Sigmoid colon (tissue), 4 donors: ENCODE measurements around the gene RPA1.

Experiments used
- POLR2A ChIP-seq, 2 donors: fragments of 450-650 bp; IDR thresholded peaks; one replicate each; pipeline ENCODE4 v1.6.1; 2016; ENCODE audit warnings: antibody characterized with exemption in 2 of 2, mild to moderate bottlenecking in 2 of 2, moderate library complexity in 2 of 2
- POLR2AphosphoS5 ChIP-seq, 4 donors: sonication (generic); formaldehyde crosslinking; IDR thresholded peaks; one replicate each; pipeline ENCODE4 v1.6.1; 2017; ENCODE audit warnings: antibody characterized with exemption in 4 of 4
- TF ChIP-seq, protein P1 (sequence below), 4 experiments: fragments of 450-650 bp in 3 of 4; fragments of 200-600 bp in 1 of 4; IDR thresholded peaks; one replicate each; pipeline ENCODE4 v1.5.1; 2016 to 2019; ENCODE audit warnings: antibody characterized with exemption in 4 of 4, mild to moderate bottlenecking in 3 of 4, moderate library complexity in 2 of 4

DNA sequence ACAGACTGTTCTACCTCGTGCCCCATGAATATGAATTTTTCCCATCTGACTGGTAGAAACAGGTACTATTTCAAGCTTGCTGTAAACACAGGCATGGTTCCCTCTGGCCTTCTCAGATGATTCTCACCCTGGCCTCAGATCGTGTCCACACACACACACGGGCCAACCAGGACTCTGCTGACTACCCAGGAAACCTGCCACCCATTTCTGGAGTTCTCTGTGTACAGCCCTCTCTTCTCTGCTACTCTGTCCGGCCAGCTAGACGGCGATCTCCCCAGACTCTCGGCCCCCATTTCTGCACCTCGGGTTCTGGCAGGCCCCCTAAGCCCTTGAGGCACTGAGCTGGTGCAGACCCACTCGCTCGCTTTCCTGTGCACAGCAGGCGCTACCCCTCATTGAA lies 31.2 kb downstream of the RPA1 start:
- TF ChIP-seq, protein P1, sequence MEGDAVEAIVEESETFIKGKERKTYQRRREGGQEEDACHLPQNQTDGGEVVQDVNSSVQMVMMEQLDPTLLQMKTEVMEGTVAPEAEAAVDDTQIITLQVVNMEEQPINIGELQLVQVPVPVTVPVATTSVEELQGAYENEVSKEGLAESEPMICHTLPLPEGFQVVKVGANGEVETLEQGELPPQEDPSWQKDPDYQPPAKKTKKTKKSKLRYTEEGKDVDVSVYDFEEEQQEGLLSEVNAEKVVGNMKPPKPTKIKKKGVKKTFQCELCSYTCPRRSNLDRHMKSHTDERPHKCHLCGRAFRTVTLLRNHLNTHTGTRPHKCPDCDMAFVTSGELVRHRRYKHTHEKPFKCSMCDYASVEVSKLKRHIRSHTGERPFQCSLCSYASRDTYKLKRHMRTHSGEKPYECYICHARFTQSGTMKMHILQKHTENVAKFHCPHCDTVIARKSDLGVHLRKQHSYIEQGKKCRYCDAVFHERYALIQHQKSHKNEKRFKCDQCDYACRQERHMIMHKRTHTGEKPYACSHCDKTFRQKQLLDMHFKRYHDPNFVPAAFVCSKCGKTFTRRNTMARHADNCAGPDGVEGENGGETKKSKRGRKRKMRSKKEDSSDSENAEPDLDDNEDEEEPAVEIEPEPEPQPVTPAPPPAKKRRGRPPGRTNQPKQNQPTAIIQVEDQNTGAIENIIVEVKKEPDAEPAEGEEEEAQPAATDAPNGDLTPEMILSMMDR (IDR thresholded peaks at IDR 0.05) = no peak
- no peak for TF ChIP-seq POLR2AphosphoS5 (IDR thresholded peaks at IDR 0.05)
- TF ChIP-seq POLR2A (IDR thresholded peaks at IDR 0.05) = no peak
